ENCODE results near the gene IRX6. TPM values are rescaled to one million over a fixed set of nuclear protein-coding genes. Genes with fewer than 3 reads are reported as not detected.

Gene IRX6
- total RNA-seq (not detected), polyA plus RNA-seq (not detected)

- Histone ChIP-seq H3K36me3 (ENCODE audit: insufficient read depth, low read length) (no peaks in the 10 kb centered on the region), H3K4me1 (ENCODE audit: insufficient read depth, low read length) (no peaks in the 10 kb centered on the region), H3K27ac (ENCODE audit: low read depth, low read length) (no peak within 1 kb of the TSS), H3K4me3 (ENCODE audit: low read length in 2 of 2) (no peak within 1 kb of the TSS), H3K27me3 (ENCODE audit: insufficient read depth, low read length) (peaks cover 8% of the 10 kb centered on the region), H3K9me3 (ENCODE audit: control insufficient read depth in 1 of 2, low read length in 2 of 2) (no peaks in the 10 kb centered on the region)
- ChIA-PET CTCF (ENCODE audit: partially characterized antibody) (no interaction called here), POLR2A (ENCODE audit: partially characterized antibody) (no interaction called here)
- DNase-seq = no peak
- Mint-ChIP-seq H3K4me3 (no peak within 1 kb of the TSS), H3K27me3 (peaks cover 27 to 29% of the 10 kb centered on the region in 2 donors), H3K4me1 (no peaks in the 10 kb centered on the region), H3K36me3 (no peaks in the 10 kb centered on the region), H3K9me3 (no peaks in the 10 kb centered on the region), H3K27ac (no peak within 1 kb of the TSS)
- intact Hi-C loops (cut with micrococcal nuclease) = no loop called here
These were observed at the start of gene IRX6 for GRCh38 chr16:55323637-55324271. Gene IRX6 (plus strand): TSS chr16:55324203. CDS start chr16:55325092, 889 bp downstream.

- Histone ChIP-seq H3K27ac (ENCODE audit: low read depth, low read length) (no peak overlapping the region), H3K4me1 (ENCODE audit: insufficient read depth, low read length) (no peaks in the 10 kb centered on the region), H3K4me3 (ENCODE audit: low read length in 2 of 2) (no peak overlapping the region), H3K27me3 (ENCODE audit: insufficient read depth, low read length) (no peaks in the 10 kb centered on the region), H3K9me3 (ENCODE audit: control insufficient read depth in 1 of 2, low read length in 2 of 2) (no peaks in the 10 kb centered on the region), H3K36me3 (ENCODE audit: insufficient read depth, low read length) (no peaks in the 10 kb centered on the region)
- DNase-seq = no peak
- POLR2A ChIA-PET (ENCODE audit: partially characterized antibody) = no interaction called here
- H3K27ac Mint-ChIP-seq = no peak overlapping the region
- H3K4me3 Mint-ChIP-seq = no peak overlapping the region
- H3K4me1 Mint-ChIP-seq = no peaks in the 10 kb centered on the region
- peaks cover 0 to 2% (median 0%) of the 10 kb centered on the region in 8 donors for H3K9me3 Mint-ChIP-seq
- peaks cover 0 to 3% of the 10 kb centered on the region in 2 donors for H3K27me3 Mint-ChIP-seq
- intact Hi-C loops (cut with micrococcal nuclease) = no loop called here
- CTCF ChIA-PET (ENCODE audit: partially characterized antibody) = no interaction called here
- H3K36me3 Mint-ChIP-seq = no peaks in the 10 kb centered on the region
These were observed 49.6 kb upstream of the IRX6 start for GRCh38 chr16:55274391-55274790.

GRCh38 chr16:55275167-55275566 is 48.8 kb upstream of the IRX6 start:
- no peaks in the 10 kb centered on the region for H3K9me3 ChIP-seq (ENCODE audit: control insufficient read depth in 1 of 2, low read length in 2 of 2)
- H3K27me3 ChIP-seq (ENCODE audit: insufficient read depth, low read length) = no peaks in the 10 kb centered on the region
- Mint-ChIP-seq H3K36me3 (no peaks in the 10 kb centered on the region), H3K27ac (no peak overlapping the region), H3K27me3 (peaks cover 0 to 3% of the 10 kb centered on the region in 2 donors), H3K9me3 (peaks cover 0 to 2% (median 0%) of the 10 kb centered on the region in 8 donors), H3K4me3 (no peak overlapping the region), H3K4me1 (no peaks in the 10 kb centered on the region)
- no peak overlapping the region for H3K27ac ChIP-seq (ENCODE audit: low read depth, low read length)
- no peak overlapping the region for H3K4me3 ChIP-seq (ENCODE audit: low read length in 2 of 2)
- H3K36me3 ChIP-seq (ENCODE audit: insufficient read depth, low read length) = no peaks in the 10 kb centered on the region
- DNase-seq = no peak
- ChIA-PET POLR2A (ENCODE audit: partially characterized antibody) (no interaction called here), CTCF (ENCODE audit: partially characterized antibody) (no interaction called here)
- H3K4me1 ChIP-seq (ENCODE audit: insufficient read depth, low read length) = no peaks in the 10 kb centered on the region
- intact Hi-C loops (cut with micrococcal nuclease) = no loop called here

- H3K4me3 Mint-ChIP-seq = no peak overlapping the region
These were observed 48.1 kb upstream of the IRX6 start for GRCh38 chr16:55275869-55276268.

GRCh38 chr16:55277536-55277935 is 46.5 kb upstream of the IRX6 start:
- no peak for DNase-seq
- Mint-ChIP-seq H3K27me3 (peaks cover 3 to 4% of the 10 kb centered on the region in 2 donors), H3K4me1 (no peaks in the 10 kb centered on the region), H3K9me3 (peaks cover 0 to 2% (median 0%) of the 10 kb centered on the region in 8 donors), H3K4me3 (no peak overlapping the region), H3K27ac (no peak overlapping the region), H3K36me3 (no peaks in the 10 kb centered on the region)
- Histone ChIP-seq H3K36me3 (ENCODE audit: insufficient read depth, low read length) (no peaks in the 10 kb centered on the region), H3K9me3 (ENCODE audit: control insufficient read depth in 1 of 2, low read length in 2 of 2) (no peaks in the 10 kb centered on the region), H3K4me3 (ENCODE audit: low read length in 2 of 2) (no peak overlapping the region), H3K27ac (ENCODE audit: low read depth, low read length) (no peak overlapping the region), H3K27me3 (ENCODE audit: insufficient read depth, low read length) (no peaks in the 10 kb centered on the region), H3K4me1 (ENCODE audit: insufficient read depth, low read length) (no peaks in the 10 kb centered on the region)
- intact Hi-C loops (cut with micrococcal nuclease) = no loop called here
- CTCF ChIA-PET (ENCODE audit: partially characterized antibody) = no interaction called here
- POLR2A ChIA-PET (ENCODE audit: partially characterized antibody) = no interaction called here

More at GRCh38 chr16:55275869-55276268, 48.1 kb upstream of the IRX6 start:
- POLR2A ChIA-PET (ENCODE audit: partially characterized antibody) = no interaction called here
- Mint-ChIP-seq H3K27ac (no peak overlapping the region), H3K27me3 (peaks cover 0 to 3% of the 10 kb centered on the region in 2 donors), H3K36me3 (no peaks in the 10 kb centered on the region), H3K9me3 (peaks cover 0 to 2% (median 0%) of the 10 kb centered on the region in 8 donors), H3K4me1 (no peaks in the 10 kb centered on the region)
- Histone ChIP-seq H3K4me1 (ENCODE audit: insufficient read depth, low read length) (no peaks in the 10 kb centered on the region), H3K36me3 (ENCODE audit: insufficient read depth, low read length) (no peaks in the 10 kb centered on the region), H3K27ac (ENCODE audit: low read depth, low read length) (no peak overlapping the region), H3K27me3 (ENCODE audit: insufficient read depth, low read length) (no peaks in the 10 kb centered on the region), H3K9me3 (ENCODE audit: control insufficient read depth in 1 of 2, low read length in 2 of 2) (no peaks in the 10 kb centered on the region), H3K4me3 (ENCODE audit: low read length in 2 of 2) (no peak overlapping the region)
- intact Hi-C loops (cut with micrococcal nuclease) = no loop called here
- DNase-seq = no peak
- CTCF ChIA-PET (ENCODE audit: partially characterized antibody) = no interaction called here

GRCh38 chr16:55279598-55279997 is 44.4 kb upstream of the IRX6 start:
- Mint-ChIP-seq H3K4me1 (no peaks in the 10 kb centered on the region), H3K4me3 (no peak overlapping the region)
- CTCF ChIA-PET (ENCODE audit: partially characterized antibody) = no interaction called here

GRCh38 chr16:55280587-55280986 is 43.4 kb upstream of the IRX6 start:
- no peaks in the 10 kb centered on the region for H3K36me3 ChIP-seq (ENCODE audit: insufficient read depth, low read length)
- intact Hi-C loops (cut with micrococcal nuclease) = no loop called here

More at GRCh38 chr16:55279598-55279997, 44.4 kb upstream of the IRX6 start:
- POLR2A ChIA-PET (ENCODE audit: partially characterized antibody) = no interaction called here
- no peak overlapping the region for H3K27ac Mint-ChIP-seq
- Histone ChIP-seq H3K27ac (ENCODE audit: low read depth, low read length) (no peak overlapping the region), H3K4me3 (ENCODE audit: low read length in 2 of 2) (no peak overlapping the region), H3K9me3 (ENCODE audit: control insufficient read depth in 1 of 2, low read length in 2 of 2) (no peaks in the 10 kb centered on the region), H3K36me3 (ENCODE audit: insufficient read depth, low read length) (no peaks in the 10 kb centered on the region), H3K27me3 (ENCODE audit: insufficient read depth, low read length) (no peaks in the 10 kb centered on the region), H3K4me1 (ENCODE audit: insufficient read depth, low read length) (no peaks in the 10 kb centered on the region)
- no peaks in the 10 kb centered on the region for H3K36me3 Mint-ChIP-seq
- intact Hi-C loops (cut with micrococcal nuclease) = no loop called here
- DNase-seq = no peak
- H3K27me3 Mint-ChIP-seq = peaks cover 3 to 8% of the 10 kb centered on the region in 2 donors
- H3K9me3 Mint-ChIP-seq = peaks cover 0 to 2% (median 0%) of the 10 kb centered on the region in 8 donors

More at GRCh38 chr16:55280587-55280986, 43.4 kb upstream of the IRX6 start:
- H3K9me3 ChIP-seq (ENCODE audit: control insufficient read depth in 1 of 2, low read length in 2 of 2) = no peaks in the 10 kb centered on the region
- H3K4me1 Mint-ChIP-seq = no peaks in the 10 kb centered on the region
- H3K36me3 Mint-ChIP-seq = no peaks in the 10 kb centered on the region
- CTCF ChIA-PET (ENCODE audit: partially characterized antibody) = no interaction called here
- H3K27me3 Mint-ChIP-seq = peaks cover 3 to 8% of the 10 kb centered on the region in 2 donors
- H3K4me3 ChIP-seq (ENCODE audit: low read length in 2 of 2) = no peak overlapping the region
- H3K27ac ChIP-seq (ENCODE audit: low read depth, low read length) = no peak overlapping the region
- POLR2A ChIA-PET (ENCODE audit: partially characterized antibody) = no interaction called here
- H3K27me3 ChIP-seq (ENCODE audit: insufficient read depth, low read length) = no peaks in the 10 kb centered on the region
- H3K4me1 ChIP-seq (ENCODE audit: insufficient read depth, low read length) = no peaks in the 10 kb centered on the region
- peaks cover 0 to 2% (median 0%) of the 10 kb centered on the region in 8 donors for H3K9me3 Mint-ChIP-seq
- DNase-seq = no peak
- no peak overlapping the region for H3K27ac Mint-ChIP-seq
- no peak overlapping the region for H3K4me3 Mint-ChIP-seq
